NAMALWA (cell line): ENCODE measurements around the gene UBA5.

Source experiments
- DNase-seq: peaks from one replicate; pipeline ENCODE4 v3.0.0-alpha.2; 2015; ENCODE audit warnings: low spot score

Gene UBA5

DNA sequence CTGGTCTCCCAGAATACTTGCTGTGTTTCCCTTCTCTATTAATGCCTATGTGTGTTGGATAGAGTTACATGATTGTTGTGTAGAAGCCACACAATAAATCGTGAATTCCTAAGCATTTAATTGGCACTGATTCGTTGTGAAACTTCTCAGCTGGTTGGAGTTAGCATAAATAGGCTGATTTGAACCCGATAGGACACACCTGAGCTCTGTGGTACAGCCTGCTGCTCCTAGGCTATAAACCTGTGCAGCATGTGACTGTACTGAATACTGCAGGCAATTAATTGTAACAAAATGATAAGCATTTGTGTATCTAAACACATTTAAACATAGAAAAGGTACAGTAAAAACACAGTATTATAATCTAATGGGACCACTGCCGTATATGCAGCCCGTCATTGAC lies 5.4 kb upstream of the UBA5 start:
- no peak for DNase-seq

DNA sequence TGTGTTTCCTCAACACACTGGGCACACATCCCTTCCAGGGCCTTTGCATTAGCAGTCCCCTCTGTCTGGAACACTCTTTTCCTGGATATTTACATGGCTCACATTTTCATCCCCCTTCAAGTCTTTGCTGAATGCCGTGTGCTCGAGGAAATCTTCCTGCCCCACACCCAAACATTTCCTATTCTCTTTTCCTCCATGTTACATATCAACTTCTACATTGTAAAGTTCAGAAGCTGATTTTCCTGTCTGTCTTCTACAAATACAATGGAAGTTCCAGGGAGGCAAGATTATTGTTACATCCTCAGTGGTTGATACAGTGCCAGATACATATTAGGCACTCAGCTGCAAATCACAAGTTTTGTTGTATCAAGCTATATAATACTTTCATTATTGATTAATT lies 4.7 kb upstream of the UBA5 start:
- no peak for DNase-seq

DNA sequence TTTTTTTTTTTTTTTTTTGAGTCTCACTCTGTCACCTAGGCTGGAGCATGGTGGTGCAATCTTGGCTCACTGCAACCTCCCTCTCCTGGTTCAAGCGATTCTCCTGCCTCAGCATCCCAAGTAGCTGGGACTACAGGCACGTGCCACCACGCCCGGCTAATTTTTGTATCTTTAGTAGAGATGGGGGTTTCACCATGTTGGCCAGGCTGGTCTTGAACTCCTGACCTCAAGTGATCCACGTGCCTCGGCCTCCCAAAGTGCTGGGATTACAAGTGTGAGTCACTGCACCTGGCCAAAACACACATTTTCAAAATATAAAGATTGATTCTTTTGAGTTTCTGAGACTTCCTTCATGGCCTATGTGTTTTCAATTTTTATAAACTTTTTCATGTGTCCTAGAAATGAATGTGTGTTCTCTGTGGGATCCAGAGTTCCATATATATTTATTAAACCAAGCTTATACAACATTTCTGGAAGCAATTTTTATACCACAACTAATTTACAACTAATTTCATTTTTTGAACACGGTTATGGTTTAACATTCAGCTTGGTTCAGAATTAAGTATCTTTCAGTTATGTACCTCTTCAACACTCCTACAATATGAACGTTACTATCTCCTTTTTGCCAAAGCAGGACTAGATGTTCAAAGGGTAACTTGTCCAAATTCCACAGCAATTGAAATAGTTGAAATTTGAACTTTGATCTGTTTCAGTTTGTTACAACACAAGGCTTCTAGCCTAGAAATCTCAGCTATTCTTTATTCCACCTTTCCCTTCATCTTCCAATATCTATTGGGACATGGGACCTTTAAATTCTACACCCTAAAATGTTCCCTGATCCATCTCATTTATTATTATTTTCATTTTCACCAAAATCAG lies 2.0 kb upstream of the UBA5 start:
- no peak for DNase-seq

DNA sequence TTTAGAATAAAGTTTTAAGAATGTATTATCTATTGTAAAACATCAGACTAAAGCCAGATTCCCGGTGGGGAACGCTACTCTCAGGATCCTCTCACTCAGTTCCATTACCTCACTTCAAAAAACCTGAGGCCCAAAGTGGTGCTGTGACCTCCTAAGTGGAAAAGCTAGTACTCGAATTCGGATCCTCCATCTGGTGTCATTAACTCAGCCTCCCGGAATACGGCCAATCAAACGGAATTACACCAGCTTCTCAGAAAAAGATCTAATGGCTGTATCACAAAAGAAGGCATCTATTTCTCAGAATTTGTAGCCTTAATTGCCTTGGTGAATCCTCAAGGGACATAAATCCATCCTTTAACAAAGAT lies 1.1 kb upstream of the UBA5 start:
- DNase-seq = no peak

DNA sequence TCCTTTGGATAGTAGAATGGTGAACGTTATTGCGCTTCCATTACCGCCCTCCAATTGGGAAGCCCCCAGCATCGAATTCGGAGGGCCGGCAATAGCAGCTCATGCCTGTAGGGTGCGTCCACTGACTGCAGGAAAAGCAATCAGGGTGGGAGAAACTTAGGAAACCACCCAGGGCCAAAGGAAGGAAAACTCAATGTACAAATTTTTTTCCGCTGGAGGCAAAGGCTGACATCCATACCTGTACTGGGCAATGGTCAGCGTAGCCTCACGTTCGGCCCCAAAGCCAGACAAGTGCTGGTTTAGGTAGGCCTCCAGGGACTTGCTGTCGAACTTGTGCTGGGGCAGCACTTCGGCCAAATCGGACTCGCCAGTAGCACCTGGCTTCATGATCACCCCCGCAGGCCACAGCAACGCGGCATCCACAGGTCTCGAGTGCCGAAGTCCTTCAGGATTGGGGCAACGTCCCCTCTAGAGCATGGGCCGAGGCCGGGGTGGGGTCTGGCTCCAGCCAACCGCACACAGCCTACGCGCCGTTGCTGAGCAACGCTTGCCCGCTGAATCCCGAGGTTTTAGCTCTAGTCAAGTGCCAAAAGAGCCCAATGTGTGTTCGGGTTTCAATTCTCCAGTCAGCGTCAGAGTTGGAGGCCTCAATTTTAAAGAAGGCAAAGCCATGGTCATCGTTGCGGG lies 621 bp upstream of the UBA5 start, which contains the start of gene ACAD11:
Gene ACAD11, minus strand, starts transcription at position 445 of the 687 bp plus-strand sequence. Its CDS starts 58 bp downstream, at position 387.
- DNase-seq = peak; percentile 81

DNA sequence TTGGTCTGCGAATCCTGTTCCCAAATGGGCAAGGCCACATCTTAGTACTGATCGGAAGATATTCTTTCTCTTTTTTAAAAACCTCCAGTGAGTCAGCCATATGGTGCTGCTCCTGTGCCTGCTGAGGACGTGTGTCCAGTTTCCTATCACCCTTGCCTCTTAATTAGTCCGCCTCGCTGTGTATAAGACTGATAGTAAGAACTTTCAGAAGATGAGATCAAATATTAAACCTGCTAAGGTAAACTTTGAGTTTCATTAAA lies 612 bp downstream of the UBA5 start:
- no peak for DNase-seq

DNA sequence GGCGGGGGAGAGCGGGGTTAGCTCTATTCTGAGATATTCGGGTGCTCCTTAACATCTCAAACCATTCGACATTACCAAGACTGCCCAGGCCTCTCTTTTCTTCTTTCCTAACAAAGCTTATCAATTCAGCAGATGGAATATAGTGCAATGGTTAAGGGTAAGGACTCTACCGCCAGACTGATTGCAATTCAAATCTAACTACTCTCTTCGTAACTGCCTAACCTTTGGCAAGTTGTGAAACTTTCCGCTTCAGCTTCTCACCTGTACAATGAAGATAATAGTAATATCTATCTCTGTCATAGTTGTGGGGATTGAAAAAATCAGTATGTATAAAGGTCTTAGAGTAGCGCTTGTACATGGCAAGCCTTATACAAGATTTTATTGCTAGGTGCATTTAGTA lies 972 bp downstream of the UBA5 start:
- DNase-seq = peak; percentile 38

DNA sequence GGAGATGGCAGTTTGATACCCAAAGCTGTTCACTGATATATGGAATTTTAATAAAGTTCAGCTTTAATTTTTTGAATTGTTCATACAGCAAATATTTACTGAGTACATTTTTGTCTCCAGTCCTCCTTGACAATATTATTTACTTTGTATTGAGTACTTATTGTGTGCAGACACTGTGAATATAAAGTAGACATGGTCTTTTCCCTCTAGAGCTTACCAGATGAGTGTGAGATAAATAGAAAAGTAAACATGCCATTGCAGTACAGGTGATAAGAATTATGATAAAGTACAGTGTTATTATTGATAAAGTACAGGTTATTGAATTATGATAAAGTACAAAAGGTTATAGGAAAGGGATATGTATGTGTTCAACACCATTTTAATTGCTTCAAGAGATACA lies 2.1 kb downstream of the UBA5 start:
- no peak for DNase-seq

DNA sequence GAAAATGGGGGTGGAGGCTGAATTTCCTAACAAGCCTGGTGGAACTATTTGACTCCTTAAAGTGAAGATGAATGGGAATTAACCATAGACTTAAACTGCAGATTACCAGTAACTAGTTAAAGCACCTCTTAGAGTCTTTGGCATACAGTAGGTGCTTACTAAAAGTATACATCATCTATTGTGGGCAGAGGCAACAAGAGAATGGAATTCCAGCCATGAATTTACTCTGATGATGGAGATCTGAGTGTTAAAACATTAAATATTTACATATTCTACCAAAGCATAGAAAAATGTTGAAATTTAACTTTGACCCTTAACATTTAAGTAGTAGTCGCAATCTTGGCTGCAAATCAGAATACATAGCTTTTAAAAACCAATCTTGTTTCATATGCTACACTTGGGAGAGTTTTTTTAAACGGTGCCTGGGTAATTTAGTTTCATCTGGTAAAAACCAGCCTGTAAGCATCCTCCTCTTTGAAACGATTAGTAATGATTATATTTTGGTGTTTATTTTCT lies 5.2 kb downstream of the UBA5 start:
- no peak for DNase-seq

DNA sequence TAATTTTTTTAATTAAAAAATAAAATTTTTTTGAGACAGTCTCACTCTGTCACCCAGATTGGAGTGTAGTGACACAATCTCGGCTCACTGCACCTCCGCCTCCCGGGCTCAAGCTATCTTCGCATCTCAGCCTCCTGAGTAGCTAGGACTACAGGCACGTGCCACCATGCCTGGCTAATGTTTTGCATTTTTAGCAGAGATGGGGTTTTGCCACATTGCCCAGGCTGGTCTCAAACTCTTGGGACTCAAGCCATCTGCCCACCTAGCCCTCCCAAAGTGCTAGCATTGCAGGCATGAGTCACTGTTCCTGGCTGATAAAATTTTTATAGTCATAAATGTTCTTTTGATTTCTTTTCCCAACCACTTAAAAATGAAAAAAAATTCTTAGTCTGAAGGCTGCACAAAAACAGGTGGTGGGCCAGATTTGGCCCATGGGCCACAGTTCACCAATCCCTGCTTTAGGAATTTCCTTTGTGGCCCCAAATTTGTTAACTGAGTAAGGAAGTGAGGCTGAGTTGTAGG lies 9.2 kb downstream of the UBA5 start:
- no peak for DNase-seq

DNA sequence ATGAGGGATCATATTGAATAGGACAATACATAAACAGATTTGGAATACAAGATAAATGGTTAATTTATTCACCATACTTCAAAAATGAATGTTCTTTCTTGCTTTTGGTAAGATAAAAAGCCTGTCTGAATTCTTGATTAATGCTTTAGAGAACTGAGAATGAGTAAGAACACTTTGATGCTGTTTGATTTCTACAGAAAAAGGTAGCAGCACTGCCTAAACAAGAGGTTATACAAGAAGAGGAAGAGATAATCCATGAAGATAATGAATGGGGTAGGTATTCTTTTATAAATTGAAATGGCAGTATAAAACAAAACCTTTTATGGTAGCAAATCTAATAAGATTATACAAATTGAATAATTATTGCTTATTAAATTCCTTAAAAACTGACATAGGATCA lies 15.3 kb downstream of the UBA5 start:
- no peak for DNase-seq

DNA sequence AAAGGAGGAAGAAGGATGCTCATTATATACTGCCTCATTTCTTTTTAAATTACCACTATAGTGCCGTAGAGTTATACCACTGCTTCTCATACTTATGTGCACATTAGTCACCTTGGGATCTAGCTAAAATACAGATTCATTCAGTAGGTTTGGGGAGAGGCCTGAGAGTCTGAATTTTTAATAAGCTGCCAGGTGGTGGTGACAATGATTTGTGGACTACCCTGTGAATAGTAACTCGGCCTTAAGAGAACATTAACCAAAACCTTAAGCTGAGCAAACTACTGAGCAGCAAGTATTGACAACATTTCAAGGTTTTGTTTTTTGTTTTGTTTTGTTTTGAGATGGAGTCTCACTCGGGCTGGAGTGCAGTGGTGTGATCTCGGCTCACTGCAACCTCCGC lies 19.8 kb downstream of the UBA5 start:
- DNase-seq = no peak

DNA sequence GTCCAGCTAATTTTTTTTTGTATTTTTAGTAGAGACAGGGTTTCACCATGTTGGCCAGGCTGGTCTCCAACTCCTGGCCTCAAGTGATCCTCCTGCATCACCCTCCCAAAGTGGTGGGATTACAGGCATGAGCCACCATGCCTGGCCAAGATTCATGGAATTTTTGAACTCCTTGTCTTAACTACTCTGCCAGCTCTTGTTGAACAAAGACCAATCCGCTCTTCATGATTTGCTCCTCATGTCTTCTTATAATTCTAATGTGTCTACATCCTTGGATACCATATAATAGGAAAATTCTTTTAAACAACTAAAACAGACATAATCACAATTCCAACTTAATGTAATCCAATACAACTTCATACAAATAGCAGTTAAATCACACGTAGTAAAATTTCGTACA lies 21.3 kb downstream of the UBA5 start:
- no peak for DNase-seq

DNA sequence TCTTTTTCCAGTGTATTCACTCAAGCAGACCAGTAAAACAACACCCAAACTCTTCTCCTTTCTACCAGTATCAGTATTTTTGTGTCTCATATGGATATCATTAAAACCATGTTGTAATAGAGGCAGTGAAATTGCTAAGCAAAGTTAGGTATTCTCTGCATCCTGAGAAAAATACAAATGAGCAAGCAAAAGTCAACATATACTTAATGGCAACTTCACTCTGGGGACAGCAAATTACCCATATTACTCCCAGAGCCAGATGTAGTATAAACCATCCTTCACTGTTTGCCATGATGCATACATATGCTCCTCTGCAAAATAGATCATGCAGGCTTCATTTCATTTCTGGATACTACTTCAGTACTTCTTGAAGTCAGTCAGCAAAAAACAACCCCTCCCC lies 22.1 kb downstream of the UBA5 start:
- DNase-seq = no peak

DNA sequence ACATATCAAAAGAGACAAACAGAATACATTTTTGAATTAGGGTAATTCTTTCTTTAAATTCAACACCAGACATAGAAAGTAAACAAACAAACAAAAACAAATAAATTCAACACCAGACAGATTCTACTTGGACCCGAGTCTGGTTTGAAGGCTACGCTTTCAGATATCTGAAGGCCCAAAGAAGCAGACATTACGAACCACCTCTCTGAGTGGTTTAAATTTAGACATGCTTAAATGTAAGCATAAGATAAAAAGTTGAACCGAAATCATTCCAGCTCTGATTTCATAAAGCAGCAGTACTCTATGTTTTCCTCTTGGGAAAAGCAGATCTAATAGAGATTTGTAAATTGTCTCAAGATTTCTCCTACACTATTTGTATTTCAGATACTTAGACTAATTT lies 29.9 kb downstream of the UBA5 start:
- no peak for DNase-seq

DNA sequence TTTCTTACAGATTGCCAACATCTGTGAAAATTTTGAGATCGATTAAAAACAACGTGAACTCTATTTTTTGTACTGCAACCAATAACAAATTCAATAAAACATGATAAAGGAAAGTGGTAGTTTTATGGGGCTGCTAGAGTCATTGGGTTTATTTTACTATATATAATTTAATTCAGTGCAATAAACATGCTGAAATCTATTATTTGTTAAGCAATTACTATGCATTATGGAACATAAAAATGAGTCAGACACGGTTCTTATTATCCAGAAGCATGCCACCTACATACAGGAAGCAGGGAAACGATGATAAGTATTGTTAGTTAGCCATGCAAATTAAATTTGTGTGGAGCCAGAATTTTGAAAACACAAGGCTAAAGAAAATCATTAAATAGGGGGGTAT lies 34.9 kb downstream of the UBA5 start:
- DNase-seq = no peak

DNA sequence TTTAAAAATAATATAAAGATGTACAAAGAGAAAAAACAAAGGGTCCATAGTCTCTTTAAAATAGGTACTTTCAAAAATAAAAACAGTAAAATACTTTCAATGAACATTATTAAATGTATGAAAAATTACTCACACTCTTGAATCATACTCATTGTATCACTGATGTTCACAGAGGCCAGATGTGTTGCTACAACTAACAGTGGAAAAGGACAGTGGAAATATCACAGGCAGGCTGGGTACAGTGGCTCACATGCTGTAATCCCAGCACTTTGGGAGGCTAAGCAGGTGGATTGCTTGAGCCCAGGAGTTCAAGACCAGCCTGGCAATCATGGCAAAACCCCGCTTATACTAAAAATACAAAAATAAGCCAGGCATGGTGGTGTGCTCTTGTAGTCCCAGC lies 35.3 kb downstream of the UBA5 start:
- DNase-seq = no peak

DNA sequence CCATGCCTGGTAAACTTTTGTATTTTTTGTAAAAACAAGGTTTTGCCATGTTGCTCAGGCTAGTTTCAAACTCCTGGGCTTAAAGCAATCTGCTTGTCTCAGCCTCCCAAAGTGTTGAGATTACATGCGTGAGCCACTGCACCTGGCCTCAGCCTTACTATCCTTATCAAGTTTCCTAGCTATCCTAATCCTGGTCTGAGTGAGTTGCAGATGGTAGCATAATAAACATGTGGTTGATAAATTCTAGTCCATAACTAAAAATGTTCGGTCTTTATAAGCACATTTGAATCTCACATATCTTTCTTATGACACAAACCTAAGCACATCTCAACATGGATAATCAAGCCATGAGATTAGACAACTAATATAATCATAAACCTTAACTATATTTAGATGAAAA lies 43.6 kb downstream of the UBA5 start:
- no peak for DNase-seq

DNA sequence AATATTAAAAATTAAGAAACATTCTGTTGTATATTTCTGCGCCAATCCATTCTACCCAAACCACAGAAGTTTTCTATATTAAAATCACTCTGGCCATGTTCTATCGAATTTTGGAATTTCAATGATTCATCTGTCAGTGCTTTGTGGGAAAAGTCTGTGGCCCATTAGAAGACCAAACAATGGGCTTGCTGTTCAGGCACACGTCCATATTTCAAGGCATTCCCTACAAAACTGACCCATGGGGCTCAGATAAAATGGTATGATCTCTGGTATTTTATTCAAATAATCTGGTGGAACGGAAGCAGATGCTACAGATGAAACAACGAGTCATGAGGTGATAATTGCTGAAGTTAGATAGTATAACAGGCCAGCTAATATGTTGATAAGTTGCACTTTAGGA lies 49.6 kb downstream of the UBA5 start:
- DNase-seq = no peak

DNA sequence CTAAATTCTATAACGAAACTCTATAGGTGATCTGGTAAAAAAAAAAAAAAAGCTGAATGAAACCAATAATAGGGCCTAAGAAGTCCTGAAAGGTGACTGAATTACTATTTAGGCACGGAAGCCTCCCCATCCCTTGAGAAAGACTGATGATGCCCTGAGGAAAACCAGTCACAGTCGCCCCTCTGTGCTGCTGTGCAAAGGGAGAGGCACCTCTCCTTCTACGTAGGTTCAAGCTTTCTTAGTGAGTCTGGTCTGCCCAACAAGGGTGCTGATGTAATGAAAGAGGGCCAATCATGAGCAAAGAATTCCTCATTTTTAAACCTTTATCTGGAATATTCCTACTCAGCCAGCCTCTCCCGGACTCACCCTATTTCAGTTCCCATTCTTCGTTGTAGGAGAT lies 50.2 kb downstream of the UBA5 start:
- no peak for DNase-seq

DNA sequence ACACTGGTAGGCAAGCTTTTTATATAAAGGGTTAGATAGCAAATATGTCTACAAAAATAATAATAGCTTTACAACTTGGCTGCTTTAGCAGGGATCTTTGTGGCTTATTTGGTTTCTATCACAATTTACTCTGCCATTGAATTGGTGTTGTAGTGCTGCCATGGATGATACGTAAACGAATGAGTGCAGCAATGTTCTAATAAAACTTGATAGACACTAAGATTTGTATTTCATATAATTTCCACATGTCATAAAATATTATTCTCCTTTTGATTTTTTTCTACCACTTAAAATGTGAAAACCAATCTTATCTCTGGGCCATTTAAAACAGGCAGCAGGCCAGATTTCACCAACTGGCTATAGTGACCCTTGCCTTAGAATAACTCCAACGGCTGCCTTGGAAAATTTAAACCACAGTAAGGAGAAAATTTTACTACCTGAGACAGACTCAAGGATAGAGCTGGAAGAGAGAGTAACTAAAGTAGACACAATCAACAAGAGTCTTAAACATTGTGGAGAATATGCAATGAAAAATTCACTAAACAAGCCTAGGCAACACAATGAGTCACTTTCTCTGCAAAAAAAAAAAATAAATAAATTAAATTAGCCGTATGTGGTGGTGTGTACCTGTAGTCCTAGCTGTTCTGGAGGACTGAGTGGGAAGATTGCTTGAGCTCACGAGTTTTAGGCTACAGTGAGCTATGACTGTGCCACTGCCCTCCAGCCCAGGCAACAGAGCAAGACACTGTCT lies 54.0 kb downstream of the UBA5 start:
- DNase-seq = no peak

DNA sequence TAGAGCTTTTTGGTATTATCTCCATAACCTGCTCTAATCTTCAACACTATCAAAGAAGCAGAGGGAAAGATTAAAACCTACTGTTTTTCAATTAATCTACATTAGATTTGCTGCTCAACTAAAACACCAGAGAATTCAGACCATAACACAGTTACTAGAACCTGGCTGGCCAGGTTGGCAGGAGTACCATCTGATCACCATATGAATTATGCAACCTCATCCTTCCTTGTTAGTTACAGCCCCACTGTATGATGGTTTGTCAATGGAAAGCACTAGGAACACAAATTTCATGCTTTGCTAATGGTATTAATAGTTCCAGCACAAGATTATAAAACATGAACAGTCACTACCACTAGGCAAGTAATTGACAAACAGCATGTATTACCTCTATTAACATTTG lies 56.2 kb downstream of the UBA5 start:
- no peak for DNase-seq

DNA sequence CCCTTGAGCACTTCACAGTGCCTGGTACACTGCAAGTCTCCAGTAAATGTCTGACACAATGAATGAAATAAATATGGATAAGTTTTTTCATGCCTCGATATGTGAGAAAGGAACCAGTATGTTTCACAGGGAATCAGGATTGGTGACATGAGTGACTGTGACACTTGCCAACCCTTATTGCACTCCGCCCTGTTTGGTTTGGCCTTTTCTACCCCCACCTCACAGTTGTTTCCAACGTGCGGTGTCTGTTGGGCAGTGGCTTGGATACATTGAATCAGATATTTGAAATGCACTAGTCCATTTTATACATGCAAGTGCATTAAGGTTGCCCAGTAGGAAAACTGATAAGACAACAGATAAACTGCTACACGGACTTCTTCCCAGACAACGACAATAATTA lies 60.1 kb downstream of the UBA5 start:
- DNase-seq = no peak
